ENCODE data around the gene RBSN. TPM values are rescaled to one million over a fixed set of nuclear protein-coding genes. Genes with fewer than 3 reads are reported as not detected.

Gene RBSN
- total RNA-seq, 1 donor from 2014 or later = 24.7 TPM

Other genes with a start within 250 kb of the RBSN start
- gene NR2C2, start 151.6 kb downstream of the RBSN start, total RNA-seq = 14.2 and 42.2 TPM in 2 replicates
- 13.2 and 31.0 TPM in 2 replicates for gene MRPS25, start 33.8 kb downstream of the RBSN start, total RNA-seq
- gene CAPN7, start 107.1 kb upstream of the RBSN start, total RNA-seq = 16.8 and 46.8 TPM in 2 replicates
- gene SH3BP5, start 233.4 kb upstream of the RBSN start, total RNA-seq = 7.7 and 12.9 TPM in 2 replicates